HG03520 (cell line): ENCODE results near the gene PNPT1.
"Not testable (repeated sequence)": the region's sequence is repeated elsewhere in the genome, so short reads cannot be mapped to it uniquely, and the experiment has no call there.

Experiments used
- ATAC-seq: cut with Tn5 transposase; IDR thresholded peaks from one replicate; pipeline ENCODE4 v1.9.1; 2021; ENCODE audit warnings: mild to moderate bottlenecking, moderate library complexity; ENCODE audit not compliant: unreplicated experiment

PNPT1 gene

GRCh38 chr2:55693181-55694125, at the start of gene PNPT1:
Gene PNPT1 (minus strand): TSS chr2:55693844. CDS start chr2:55693823, 21 bp downstream.
- peak; percentile 100 for ATAC-seq

- no peak for ATAC-seq
Measured at GRCh38 chr2:55742996-55743395, 49.4 kb upstream of the PNPT1 start.

DNA sequence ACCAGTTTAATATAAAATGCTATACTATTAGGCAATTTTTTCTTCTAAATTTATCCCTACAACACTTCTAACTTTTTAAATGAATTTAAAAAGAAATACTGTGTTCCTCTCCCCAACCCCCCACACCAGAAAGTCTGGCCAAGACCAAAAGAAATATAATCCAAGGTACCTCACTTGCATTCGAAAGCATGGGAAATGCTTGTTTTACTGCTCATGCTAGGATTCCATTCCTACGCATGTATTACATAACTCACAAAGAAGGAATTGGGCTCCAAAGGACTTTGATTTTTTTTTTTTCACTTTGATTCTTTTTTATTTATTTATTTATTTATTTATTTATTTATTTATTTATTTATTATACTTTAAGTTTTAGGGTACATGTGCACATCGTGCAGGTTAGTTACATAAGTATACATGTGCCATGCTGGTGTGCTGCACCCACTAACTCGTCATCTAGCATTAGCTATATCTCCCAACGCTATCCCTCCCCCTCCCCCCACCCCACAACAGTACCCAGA, 42.4 kb upstream of the PNPT1 start:
- ATAC-seq = not testable (repeated sequence)

DNA sequence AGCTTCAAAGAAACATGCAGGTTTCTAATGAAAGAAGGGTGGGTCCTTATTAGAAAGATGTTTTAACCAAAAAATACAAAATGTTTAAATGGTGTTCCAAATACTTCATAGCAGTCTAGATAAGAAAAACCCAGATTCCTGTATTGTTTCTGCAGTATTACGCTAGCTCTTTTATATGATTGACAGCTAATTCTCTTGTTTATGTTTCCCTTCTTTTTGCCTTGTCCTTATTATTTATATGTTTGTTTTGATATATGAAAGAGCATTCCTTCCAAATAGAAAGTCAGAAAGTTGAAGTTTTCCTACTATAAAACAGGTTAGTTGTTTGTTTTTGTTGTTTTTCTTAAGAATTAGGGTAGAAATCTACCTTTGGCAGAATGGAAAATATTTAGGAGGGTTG, 41.1 kb upstream of the PNPT1 start:
- no peak for ATAC-seq

GRCh38 chr2:55733335-55733734, 39.7 kb upstream of the PNPT1 start:
- ATAC-seq = no peak

DNA sequence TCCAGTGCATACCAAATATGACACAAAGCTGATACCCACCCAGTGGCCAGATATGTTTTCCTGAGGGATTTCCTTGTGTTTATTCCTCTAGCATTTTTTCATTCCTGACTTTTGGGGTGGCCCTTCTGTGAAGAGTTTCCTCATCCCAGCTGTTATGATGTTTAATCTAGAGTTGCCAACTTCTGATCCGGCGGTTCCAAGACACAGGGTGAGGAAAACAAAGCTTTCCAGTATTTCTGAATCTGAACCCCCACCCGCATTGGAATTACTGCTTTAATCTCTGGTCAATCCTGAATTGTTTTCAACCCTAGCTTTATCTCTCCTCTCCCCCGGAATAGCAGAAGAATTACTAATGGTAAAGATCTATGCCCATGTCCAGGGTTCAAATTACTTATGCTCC, 39.2 kb upstream of the PNPT1 start:
- no peak for ATAC-seq

DNA sequence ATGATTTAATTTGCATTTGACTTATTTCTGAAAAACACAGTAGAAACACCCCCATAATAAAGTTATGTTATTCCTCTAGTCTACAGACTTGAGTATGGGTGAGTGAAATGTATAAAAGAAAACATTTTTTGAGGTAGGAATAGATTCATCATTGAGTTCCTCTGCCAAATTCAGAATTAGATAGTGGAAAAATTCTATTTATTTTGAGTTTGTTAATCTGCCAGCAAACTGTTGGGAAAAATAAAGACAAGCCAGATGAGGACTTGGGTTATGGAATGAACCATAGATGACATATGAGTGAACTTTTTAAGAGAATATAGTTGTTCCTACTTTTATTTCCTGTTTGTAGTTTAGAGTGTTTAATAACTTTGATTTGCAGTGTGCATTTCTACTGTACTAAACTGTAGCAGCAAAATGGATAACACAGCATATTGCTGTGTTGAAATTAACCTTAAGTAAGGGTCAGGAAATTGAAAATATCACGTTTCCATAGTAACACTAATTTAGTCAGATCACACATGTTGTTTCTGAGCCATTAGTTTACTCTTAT, 35.6 kb upstream of the PNPT1 start:
- ATAC-seq = no peak

DNA sequence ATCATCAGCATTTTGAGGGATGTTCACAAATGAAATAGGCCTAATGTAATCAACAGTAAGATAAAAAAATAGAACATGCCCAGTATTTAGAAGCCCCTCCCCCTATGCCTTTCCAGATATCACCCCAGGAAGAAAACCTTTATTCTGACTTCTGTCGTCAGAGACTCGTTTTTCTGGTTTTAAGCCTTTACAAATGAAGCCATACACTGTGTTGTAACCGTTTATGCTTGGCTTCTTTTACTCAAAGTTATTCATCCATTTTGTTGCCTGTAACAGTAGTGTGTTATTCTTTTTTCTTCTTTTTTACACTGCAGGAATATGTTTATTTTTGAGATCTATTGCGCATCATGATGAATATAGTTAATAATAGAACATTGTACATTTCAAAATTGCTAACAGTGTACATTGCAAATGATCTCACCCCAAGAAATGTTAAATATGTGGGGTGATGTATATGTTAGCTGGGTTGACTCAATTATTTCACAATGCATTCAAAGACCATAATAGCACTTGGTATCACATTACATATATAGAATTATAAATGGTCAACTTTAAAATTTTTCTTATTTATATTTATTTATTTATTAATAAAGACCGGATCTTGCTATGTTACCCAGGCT, 28.1 kb upstream of the PNPT1 start:
- ATAC-seq = no peak

GRCh38 chr2:55720417-55720816, 26.8 kb upstream of the PNPT1 start:
- ATAC-seq = no peak

DNA sequence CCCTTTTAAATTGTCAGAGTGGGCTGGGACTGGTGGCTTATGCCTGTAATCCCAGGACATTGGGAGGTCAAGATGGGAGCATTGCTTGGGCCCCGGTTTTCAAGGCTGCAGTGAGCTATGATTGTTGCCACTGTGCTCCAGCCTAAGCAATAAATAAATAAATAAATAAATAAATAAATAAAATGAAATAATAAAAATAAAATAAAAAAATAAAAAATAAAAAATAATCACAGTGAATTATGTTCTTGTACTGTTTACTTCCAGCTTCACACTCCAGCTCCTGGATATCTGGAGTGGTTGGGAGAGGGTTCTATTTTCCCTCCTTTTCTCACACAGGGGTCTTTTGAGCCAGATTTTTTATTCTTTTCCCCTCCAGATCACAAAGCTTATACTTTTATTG, 26.2 kb upstream of the PNPT1 start:
- no peak for ATAC-seq

- peak; percentile 72 for ATAC-seq
Measured at GRCh38 chr2:55718165-55719008, 24.7 kb upstream of the PNPT1 start.

GRCh38 chr2:55715626-55716025, 22.0 kb upstream of the PNPT1 start:
- no peak for ATAC-seq

DNA sequence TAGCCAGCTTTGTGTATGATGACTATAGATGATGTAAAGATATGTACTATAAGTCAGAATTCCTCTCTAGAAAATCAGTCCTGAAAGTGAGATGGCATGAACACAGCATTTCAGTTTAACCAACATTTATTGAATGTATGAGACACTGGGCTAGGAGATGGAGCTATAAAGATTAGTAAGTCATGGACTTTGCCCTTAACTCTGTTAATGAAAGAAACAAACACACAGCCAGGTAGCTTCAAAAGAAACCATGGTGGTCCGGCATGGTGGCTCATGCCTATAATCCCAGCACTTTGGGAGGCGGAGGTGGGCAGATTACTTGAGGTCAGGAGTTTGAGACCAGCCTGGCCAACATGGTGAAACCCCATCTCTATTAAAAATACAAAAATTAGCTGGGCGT, 21.5 kb upstream of the PNPT1 start:
- ATAC-seq = not testable (repeated sequence)

- no peak for ATAC-seq
Measured at GRCh38 chr2:55712477-55713060, 18.9 kb upstream of the PNPT1 start.

- no peak for ATAC-seq
Measured at GRCh38 chr2:55710025-55710424, 16.4 kb upstream of the PNPT1 start.

GRCh38 chr2:55707751-55708150, 14.1 kb upstream of the PNPT1 start:
- no peak for ATAC-seq

GRCh38 chr2:55706258-55706657, 12.6 kb upstream of the PNPT1 start:
- not testable (repeated sequence) for ATAC-seq

DNA sequence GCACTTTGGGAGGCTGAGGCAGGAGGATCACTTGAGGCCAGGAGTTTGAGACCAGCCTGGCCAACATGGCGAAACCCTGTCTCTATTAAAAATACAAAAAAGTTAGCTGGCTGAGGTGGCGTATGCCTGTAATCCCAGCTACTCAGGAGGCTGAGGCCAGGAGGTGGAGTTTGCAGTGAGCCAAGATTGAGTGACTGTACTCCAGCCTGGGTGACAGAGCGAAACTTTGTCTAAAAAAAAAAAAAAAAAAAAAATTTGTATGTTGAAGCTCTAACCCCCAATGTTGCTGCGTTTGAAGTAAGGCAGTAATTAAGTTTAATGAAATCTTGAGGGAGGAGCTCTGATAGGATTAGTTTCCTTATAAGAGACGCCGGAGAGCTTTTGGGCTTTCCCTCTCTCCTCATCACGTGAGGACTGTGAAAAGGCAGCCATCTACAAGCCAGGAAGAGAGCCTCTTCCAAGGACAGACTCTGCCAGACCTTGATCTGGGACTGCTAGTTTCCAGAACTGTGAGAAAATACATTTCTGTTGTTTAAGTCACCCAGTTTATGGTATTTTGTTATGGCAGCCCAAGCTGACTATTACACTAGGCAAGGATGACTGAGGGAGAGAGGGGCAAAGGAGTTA, 11.5 kb upstream of the PNPT1 start:
- ATAC-seq = no peak

- ATAC-seq = no peak
Measured at GRCh38 chr2:55703350-55703749, 9.7 kb upstream of the PNPT1 start.

- ATAC-seq = not testable (repeated sequence)
Measured at GRCh38 chr2:55692740-55693139, 904 bp downstream of the PNPT1 start.
